Effector memory CD4-positive, alpha-beta T cell (primary cell): ENCODE results near the gene SMYD3.

Source experiments
- DNase-seq, 3 donors: peaks; one replicate each; pipeline ENCODE4 v3.0.0-alpha.2; 2020
- H3K27ac ChIP-seq: 2 replicates; pipeline ENCODE4 v1.7.0; 2013; ENCODE audit warnings: mild to moderate bottlenecking, low read length, moderate library complexity; ENCODE audit not compliant: insufficient read depth, poor library complexity, severe bottlenecking
- H3K27me3 ChIP-seq: replicated peaks from 2 replicates; pipeline ENCODE4 v1.7.0; 2013; ENCODE audit warnings: mild to moderate bottlenecking, low read length; ENCODE audit not compliant: insufficient read depth, control insufficient read depth, poor library complexity, severe bottlenecking
- H3K36me3 ChIP-seq: 2 replicates; pipeline ENCODE4 v1.7.0; 2013; ENCODE audit warnings: mild to moderate bottlenecking, low read length, moderate library complexity; ENCODE audit not compliant: control insufficient read depth, insufficient read depth
- H3K4me1 ChIP-seq: 2 replicates; pipeline ENCODE4 v1.7.0; 2013; ENCODE audit warnings: low read length, mild to moderate bottlenecking; ENCODE audit not compliant: control insufficient read depth, insufficient read depth, poor library complexity, severe bottlenecking
- H3K4me3 ChIP-seq: 2 replicates; pipeline ENCODE4 v1.7.0; 2013; ENCODE audit warnings: low read length, low read depth, mild to moderate bottlenecking; ENCODE audit not compliant: insufficient read depth, poor library complexity, severe bottlenecking
- H3K9me3 ChIP-seq: 2 replicates; pipeline ENCODE4 v1.7.0; 2013; ENCODE audit warnings: mild to moderate bottlenecking, low read length, moderate library complexity; ENCODE audit not compliant: control insufficient read depth

The SMYD3 gene

DNA sequence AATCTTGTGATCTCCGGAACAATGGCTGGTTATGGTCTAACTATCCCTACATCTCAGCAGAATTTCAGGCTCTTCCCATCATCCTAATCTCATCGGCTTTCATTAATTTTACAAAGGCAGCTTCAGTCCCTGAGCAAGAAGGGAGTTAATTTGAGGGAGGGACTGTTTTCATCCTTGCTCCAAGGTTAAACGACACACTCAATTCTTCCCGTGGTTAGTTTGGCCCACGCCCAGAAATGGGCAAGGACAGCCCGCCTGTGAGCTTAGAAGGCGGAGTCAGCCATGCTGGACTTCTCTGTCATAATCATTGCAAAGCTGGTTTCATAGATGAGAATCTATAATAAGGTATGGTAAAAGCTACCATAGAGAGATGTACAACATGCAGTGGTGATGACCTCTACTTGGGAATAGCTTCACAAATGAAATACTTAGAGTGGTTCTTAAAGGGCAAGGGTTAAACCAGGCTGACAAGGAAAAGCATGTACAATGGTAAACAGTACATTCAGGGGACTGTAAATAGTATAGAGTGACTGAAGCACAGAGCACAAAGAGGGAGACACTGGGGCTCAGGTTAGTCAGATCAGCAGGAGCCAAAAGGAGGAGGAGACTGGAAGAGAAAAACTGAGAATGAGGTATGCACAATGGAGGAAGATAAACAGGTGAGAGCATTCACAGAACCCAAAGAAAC lies 108.8 kb downstream of the SMYD3 start:
- H3K4me1 ChIP-seq = no peaks in the 10 kb centered on the region
- no peak overlapping the region for H3K27ac ChIP-seq
- no peak overlapping the region for H3K4me3 ChIP-seq
- no peak for DNase-seq
- no peaks in the 10 kb centered on the region for H3K9me3 ChIP-seq
- H3K27me3 ChIP-seq = no peaks in the 10 kb centered on the region
- no peaks in the 10 kb centered on the region for H3K36me3 ChIP-seq

GRCh38 chr1:246397046-246397445 lies 110.0 kb downstream of the SMYD3 start:
- DNase-seq = no peak
- Histone ChIP-seq H3K4me1 (no peaks in the 10 kb centered on the region), H3K27ac (no peak overlapping the region), H3K27me3 (no peaks in the 10 kb centered on the region), H3K9me3 (no peaks in the 10 kb centered on the region), H3K4me3 (no peak overlapping the region), H3K36me3 (no peaks in the 10 kb centered on the region)

GRCh38 chr1:246396322-246396721 lies 110.8 kb downstream of the SMYD3 start:
- Histone ChIP-seq H3K27me3 (no peaks in the 10 kb centered on the region), H3K4me3 (no peak overlapping the region), H3K4me1 (no peaks in the 10 kb centered on the region), H3K36me3 (no peaks in the 10 kb centered on the region), H3K9me3 (no peaks in the 10 kb centered on the region), H3K27ac (no peak overlapping the region)
- DNase-seq = no peak

GRCh38 chr1:246394121-246394520 lies 113.0 kb downstream of the SMYD3 start:
- Histone ChIP-seq H3K27me3 (no peaks in the 10 kb centered on the region), H3K4me1 (no peaks in the 10 kb centered on the region), H3K36me3 (no peaks in the 10 kb centered on the region), H3K4me3 (no peak overlapping the region), H3K9me3 (no peaks in the 10 kb centered on the region), H3K27ac (no peak overlapping the region)
- DNase-seq = no peak

DNA sequence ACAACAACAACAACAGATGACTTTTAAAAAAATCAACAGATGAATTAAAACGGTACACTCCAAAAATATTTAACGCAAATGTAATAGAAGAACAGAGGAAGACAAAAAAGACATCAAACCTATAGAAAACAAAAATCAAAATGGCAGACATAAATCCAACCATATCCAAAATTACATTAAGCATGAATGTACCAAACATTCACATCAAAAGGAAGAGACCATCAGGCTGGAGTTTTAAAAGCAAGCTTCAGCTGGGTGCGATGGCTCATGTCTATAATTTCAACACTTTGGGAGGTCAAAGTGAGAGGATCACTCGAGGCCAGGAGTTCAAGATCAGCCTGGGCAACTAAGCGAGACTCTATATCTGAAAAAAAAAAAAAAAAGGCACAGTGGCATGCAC lies 116.2 kb downstream of the SMYD3 start:
- no peaks in the 10 kb centered on the region for H3K4me1 ChIP-seq
- H3K27me3 ChIP-seq = no peaks in the 10 kb centered on the region
- H3K9me3 ChIP-seq = no peaks in the 10 kb centered on the region
- H3K4me3 ChIP-seq = no peak overlapping the region
- DNase-seq = no peak
- H3K27ac ChIP-seq = no peak overlapping the region
- no peaks in the 10 kb centered on the region for H3K36me3 ChIP-seq

DNA sequence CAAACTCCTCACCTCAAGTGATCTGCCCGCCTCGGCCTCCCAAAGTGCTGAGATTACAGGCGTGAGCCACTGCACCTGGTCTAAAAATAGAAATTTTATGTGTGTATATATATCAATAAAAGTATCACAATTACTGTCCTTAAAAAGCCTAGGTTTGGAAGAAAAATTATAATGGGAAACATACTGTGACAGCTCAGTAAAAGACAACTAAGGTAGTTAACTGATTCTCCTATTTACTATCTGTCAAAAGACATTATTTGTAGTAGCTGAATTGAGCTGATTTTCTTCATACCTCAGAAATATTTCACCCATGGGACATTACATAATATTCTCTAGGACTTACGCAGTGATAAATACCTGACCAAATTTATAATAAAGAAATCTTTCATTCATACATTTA lies 122.5 kb downstream of the SMYD3 start:
- H3K9me3 ChIP-seq = no peaks in the 10 kb centered on the region
- DNase-seq = no peak
- H3K27me3 ChIP-seq = no peaks in the 10 kb centered on the region
- no peaks in the 10 kb centered on the region for H3K4me1 ChIP-seq
- H3K27ac ChIP-seq = no peak overlapping the region
- H3K4me3 ChIP-seq = no peak overlapping the region
- H3K36me3 ChIP-seq = no peaks in the 10 kb centered on the region

GRCh38 chr1:246383791-246384190 lies 123.3 kb downstream of the SMYD3 start:
- no peak for DNase-seq

GRCh38 chr1:246383239-246383589 lies 123.9 kb downstream of the SMYD3 start:
- H3K4me3 ChIP-seq = no peak overlapping the region
- H3K4me1 ChIP-seq = no peaks in the 10 kb centered on the region
- no peaks in the 10 kb centered on the region for H3K9me3 ChIP-seq
- H3K27me3 ChIP-seq = no peaks in the 10 kb centered on the region
- no peak for DNase-seq
- no peak overlapping the region for H3K27ac ChIP-seq
- H3K36me3 ChIP-seq = no peaks in the 10 kb centered on the region

More at GRCh38 chr1:246383791-246384190, 123.3 kb downstream of the SMYD3 start:
- Histone ChIP-seq H3K27ac (no peak overlapping the region), H3K9me3 (no peaks in the 10 kb centered on the region), H3K4me3 (no peak overlapping the region), H3K36me3 (no peaks in the 10 kb centered on the region), H3K4me1 (no peaks in the 10 kb centered on the region), H3K27me3 (no peaks in the 10 kb centered on the region)

- Histone ChIP-seq H3K27ac (no peak overlapping the region), H3K27me3 (no peaks in the 10 kb centered on the region), H3K9me3 (no peaks in the 10 kb centered on the region), H3K4me3 (no peak overlapping the region), H3K36me3 (no peaks in the 10 kb centered on the region), H3K4me1 (no peaks in the 10 kb centered on the region)
- DNase-seq = no peak
Observed at GRCh38 chr1:246382589-246383238, 124.4 kb downstream of the SMYD3 start.

- no peaks in the 10 kb centered on the region for H3K9me3 ChIP-seq
- no peaks in the 10 kb centered on the region for H3K36me3 ChIP-seq
- H3K27ac ChIP-seq = no peak overlapping the region
- H3K27me3 ChIP-seq = no peaks in the 10 kb centered on the region
- H3K4me1 ChIP-seq = no peaks in the 10 kb centered on the region
- no peak for DNase-seq
- no peak overlapping the region for H3K4me3 ChIP-seq
Observed at GRCh38 chr1:246381452-246381851, 125.6 kb downstream of the SMYD3 start.
